ENCODE measurements around the gene C5orf63.

Gene C5orf63

GRCh38 chr5:127077366-127077765, 4.1 kb upstream of the C5orf63 start:
- H3K27me3 ChIP-seq (ENCODE audit: insufficient read depth, low read length, poor library complexity) = no peaks in the 10 kb centered on the region
- no peak overlapping the region for H3K4me3 ChIP-seq (ENCODE audit: low read depth in 1 of 2, low read length in 2 of 2)
- no peaks in the 10 kb centered on the region for H4K20me1 ChIP-seq (ENCODE audit: insufficient read depth, low read length)
- H2AFZ ChIP-seq (ENCODE audit: low read depth, low read length) = no peak overlapping the region
- no peak for DNase-seq
- H3K9me3 ChIP-seq (ENCODE audit: insufficient read depth, low read length, severe bottlenecking) = no peaks in the 10 kb centered on the region
- H3K4me2 ChIP-seq (ENCODE audit: insufficient read depth, low read length) = no peak overlapping the region
- H3K9ac ChIP-seq (ENCODE audit: low read depth, low read length) = no peak overlapping the region
- H3K79me2 ChIP-seq (ENCODE audit: insufficient read depth, low read length) = no peaks in the 10 kb centered on the region
- ATAC-seq (ENCODE audit: insufficient read depth, low read depth) = no peak
- H3K36me3 ChIP-seq (ENCODE audit: insufficient read depth, low read length) = no peaks in the 10 kb centered on the region
- H3K4me1 ChIP-seq (ENCODE audit: insufficient read depth, low read length) = no peaks in the 10 kb centered on the region
- no peak overlapping the region for H3K27ac ChIP-seq (ENCODE audit: low read length)
- TF ChIP-seq EZH2 (IDR thresholded peaks at IDR 0.05; ENCODE audit: borderline replicate concordance, low read depth, low read length, severe bottlenecking) (no peak), CTCF (IDR thresholded peaks at IDR 0.05; ENCODE audit: borderline replicate concordance, extremely low read depth, low read length, poor library complexity, severe bottlenecking) (no peak)

GRCh38 chr5:127076315-127077129, 3.2 kb upstream of the C5orf63 start:
- Histone ChIP-seq H3K27ac (ENCODE audit: low read length) (no peak overlapping the region), H4K20me1 (ENCODE audit: insufficient read depth, low read length) (no peaks in the 10 kb centered on the region), H3K27me3 (ENCODE audit: insufficient read depth, low read length, poor library complexity) (no peaks in the 10 kb centered on the region), H3K4me3 (ENCODE audit: low read depth in 1 of 2, low read length in 2 of 2) (no peak overlapping the region), H3K36me3 (ENCODE audit: insufficient read depth, low read length) (no peaks in the 10 kb centered on the region), H3K9me3 (ENCODE audit: insufficient read depth, low read length, severe bottlenecking) (no peaks in the 10 kb centered on the region), H3K9ac (ENCODE audit: low read depth, low read length) (no peak overlapping the region), H2AFZ (ENCODE audit: low read depth, low read length) (no peak overlapping the region), H3K4me1 (ENCODE audit: insufficient read depth, low read length) (no peaks in the 10 kb centered on the region), H3K79me2 (ENCODE audit: insufficient read depth, low read length) (no peaks in the 10 kb centered on the region), H3K4me2 (ENCODE audit: insufficient read depth, low read length) (no peak overlapping the region)
- ATAC-seq (ENCODE audit: insufficient read depth, low read depth) = no peak
- no peak for DNase-seq
- TF ChIP-seq EZH2 (IDR thresholded peaks at IDR 0.05; ENCODE audit: borderline replicate concordance, low read depth, low read length, severe bottlenecking) (no peak), CTCF (IDR thresholded peaks at IDR 0.05; ENCODE audit: borderline replicate concordance, extremely low read depth, low read length, poor library complexity, severe bottlenecking) (no peak)

DNA sequence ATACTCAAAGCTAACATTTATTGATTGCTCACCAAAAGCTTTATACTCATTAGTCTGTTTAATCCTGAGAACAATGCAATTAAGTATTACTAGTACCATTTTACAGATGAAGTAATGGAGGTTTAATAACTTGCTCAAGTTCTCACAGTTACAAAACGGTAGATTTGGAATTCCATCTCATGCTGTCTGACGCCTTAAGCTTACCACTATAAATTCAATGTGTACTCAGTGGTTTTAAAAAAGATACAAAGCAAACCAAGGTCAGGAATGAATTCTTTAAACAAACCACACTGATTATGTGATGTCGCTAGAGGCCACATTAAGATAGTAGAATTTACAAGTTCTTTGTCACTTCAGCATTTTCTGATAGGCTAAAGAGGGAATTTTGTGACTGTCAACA, 1.2 kb upstream of the C5orf63 start:
- Histone ChIP-seq H3K4me1 (ENCODE audit: insufficient read depth, low read length) (no peaks in the 10 kb centered on the region), H3K9me3 (ENCODE audit: insufficient read depth, low read length, severe bottlenecking) (no peaks in the 10 kb centered on the region), H3K79me2 (ENCODE audit: insufficient read depth, low read length) (no peaks in the 10 kb centered on the region), H4K20me1 (ENCODE audit: insufficient read depth, low read length) (no peaks in the 10 kb centered on the region), H3K4me2 (ENCODE audit: insufficient read depth, low read length) (no peak overlapping the region), H3K9ac (ENCODE audit: low read depth, low read length) (no peak overlapping the region), H3K36me3 (ENCODE audit: insufficient read depth, low read length) (no peaks in the 10 kb centered on the region), H3K4me3 (ENCODE audit: low read depth in 1 of 2, low read length in 2 of 2) (no peak overlapping the region), H3K27ac (ENCODE audit: low read length) (no peak overlapping the region), H2AFZ (ENCODE audit: low read depth, low read length) (no peak overlapping the region), H3K27me3 (ENCODE audit: insufficient read depth, low read length, poor library complexity) (no peaks in the 10 kb centered on the region)
- TF ChIP-seq EZH2 (IDR thresholded peaks at IDR 0.05; ENCODE audit: borderline replicate concordance, low read depth, low read length, severe bottlenecking) (no peak), CTCF (IDR thresholded peaks at IDR 0.05; ENCODE audit: borderline replicate concordance, extremely low read depth, low read length, poor library complexity, severe bottlenecking) (no peak)
- ATAC-seq (ENCODE audit: insufficient read depth, low read depth) (no peak), DNase-seq (no peak)
